Kidney (tissue), 14 donors: Measurements from ENCODE around the gene OSBPL10. TPM values are rescaled to one million over a fixed set of nuclear protein-coding genes. Genes with fewer than 3 reads are reported as not detected.

Experiments used
- DNase-seq, 5 donors: peaks; one replicate each; pipeline ENCODE4 v3.0.0-alpha.2; 2013 to 2020
- FAIRE-seq: peaks from 2 replicates; lab custom pipeline; 2012; peaks lifted over from hg19 to GRCh38; lab: Jason Lieb, UNC
- H3K27ac ChIP-seq, 2 donors: one replicate each; pipeline ENCODE4 v1.7.0; 2013; ENCODE audit warnings: low read depth in 2 of 2, low read length in 2 of 2, inconsistent platforms in 1 of 2
- H3K27me3 ChIP-seq: one replicate; pipeline ENCODE4 v1.7.1; 2013; ENCODE audit warnings: low read length, inconsistent platforms; ENCODE audit not compliant: control insufficient read depth, insufficient read depth
- H3K36me3 ChIP-seq, 3 donors: one replicate each; pipeline versions ENCODE4 v1.7.0 to v1.7.1; 2013; ENCODE audit warnings: low read length in 3 of 3, control low read depth in 1 of 3, inconsistent platforms in 1 of 3; ENCODE audit not compliant: insufficient read depth in 3 of 3, control insufficient read depth in 2 of 3
- H3K4me1 ChIP-seq, 3 donors: one replicate each; pipeline versions ENCODE4 v1.7.0 to v1.7.1; 2013; ENCODE audit warnings: low read length in 3 of 3, inconsistent platforms in 1 of 3, low read depth in 1 of 3; ENCODE audit not compliant: control insufficient read depth in 2 of 3, insufficient read depth in 2 of 3
- H3K4me3 ChIP-seq, 3 donors: one replicate each; pipeline versions ENCODE4 v1.7.0 to v1.8.1; 2013; ENCODE audit warnings: low read length in 3 of 3, control low read depth in 1 of 3, inconsistent platforms in 1 of 3
- H3K9ac ChIP-seq, 3 donors: one replicate each; pipeline versions ENCODE4 v1.7.0 to v1.7.1; 2013; ENCODE audit warnings: low read length in 3 of 3, control low read depth in 1 of 3, inconsistent platforms in 1 of 3
- H3K9me3 ChIP-seq, 3 donors: one replicate each; pipeline versions ENCODE4 v1.7.0 to v1.7.1; 2013; ENCODE audit warnings: low read length in 3 of 3, control low read depth in 1 of 3, inconsistent platforms in 1 of 3; ENCODE audit not compliant: control insufficient read depth in 2 of 3, insufficient read depth in 1 of 3
- intact Hi-C: fragments of 100-400 bp; cut with DNase I; formaldehyde crosslinking; loops from one replicate; pipeline ENCODE4 v1.11.1; 2022
- polyA plus RNA-seq: library from polyadenylated mRNA; stranded (reverse); fragments of 350-450 nt; fragmentation: Illumina TruSeq; extraction: RNeasy Lipid Tissue Mini Kit (QIAGEN cat#74804); gene quantifications from one replicate; pipeline ENCODE4 v1.2.3, GENCODE V29; 2014; ENCODE audit warnings: low read depth, low replicate concordance; ENCODE audit not compliant: insufficient read depth
- total RNA-seq: library from RNA; stranded (reverse); fragmentation: NEBNext Ultra II Directional; extraction: Animal tissue kit (Norgen Biotek cat#: 25700); gene quantifications from one replicate; pipeline ENCODE4 v1.2.1, GENCODE V29; 2021
- TF ChIP-seq, protein P1 (sequence below): IDR thresholded peaks from 3 replicates; pipeline ENCODE4 v1.5.1; 2012; ENCODE audit warnings: mild to moderate bottlenecking, moderate library complexity, borderline replicate concordance; ENCODE audit not compliant: insufficient read depth; ENCODE audit errors: extremely low read depth
- donor health status: control.
- donor health status: control.
- donor health status: control.
- donor health status: control.
- donor health status: control.
- donor health status: DM: yes; HTN: yes; CAD: no.
- donor health status: Normal renal cell carcinoma (clear cell type).

The OSBPL10 gene
- total and polyA plus RNA-seq, 2 donors from 2014 or later, result 11.8 to 89.3 TPM

DNA sequence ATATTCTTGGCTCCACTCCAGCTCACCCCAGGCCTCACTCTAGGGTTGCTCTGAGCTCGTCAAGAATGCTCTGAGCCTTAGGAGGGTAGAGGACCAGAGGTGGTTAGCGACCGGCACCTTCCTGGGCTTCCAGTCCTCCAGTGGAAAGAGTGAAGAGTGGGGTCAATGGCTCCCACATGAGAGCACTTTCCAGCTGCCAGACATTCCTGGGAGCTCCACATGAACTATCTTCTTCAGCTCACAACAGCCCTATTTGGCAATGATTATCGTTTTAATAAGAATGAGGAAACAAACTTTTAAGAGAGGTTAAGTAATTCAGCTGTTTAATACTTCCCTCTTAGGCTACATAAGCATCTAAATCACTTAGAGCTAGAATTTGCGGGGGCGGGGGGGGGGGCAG lies 309.1 kb downstream of the OSBPL10 start:
- peak overlapping the region in 1 of 2 donors; percentile 44 for H3K27ac ChIP-seq

DNA sequence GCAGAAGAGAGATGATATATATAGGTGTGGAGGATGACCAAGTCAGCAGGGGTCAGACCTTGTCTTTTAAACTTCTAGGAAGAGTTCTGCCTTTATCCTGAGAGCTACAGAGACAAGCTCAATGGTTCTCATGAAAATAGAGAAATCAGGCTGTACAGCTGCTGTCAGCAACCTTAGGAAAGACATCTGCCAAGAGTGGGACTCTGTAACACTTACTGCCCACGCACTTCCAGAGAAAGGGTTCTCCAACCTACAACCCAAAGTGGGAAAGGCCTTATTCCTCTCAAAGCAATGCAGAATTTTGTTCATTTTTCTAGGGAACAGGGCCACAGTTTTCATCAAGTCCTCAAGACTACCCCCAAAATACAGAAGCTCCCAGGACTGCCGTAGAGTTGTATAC lies 309.6 kb downstream of the OSBPL10 start:
- FAIRE-seq (no peak), DNase-seq (no peak)
- Histone ChIP-seq H3K4me3 (no peak overlapping the region), H3K27me3 (no peaks in the 10 kb centered on the region), H3K9ac (no peak overlapping the region), H3K27ac (peak overlapping the region in 1 of 2 donors; percentile 44), H3K4me1 (peaks cover 0 to 13% (median 5%) of the 10 kb centered on the region in 3 donors), H3K9me3 (no peaks in the 10 kb centered on the region), H3K36me3 (no peaks in the 10 kb centered on the region)
- intact Hi-C loops, result no loop called here
- TF ChIP-seq, protein P1, sequence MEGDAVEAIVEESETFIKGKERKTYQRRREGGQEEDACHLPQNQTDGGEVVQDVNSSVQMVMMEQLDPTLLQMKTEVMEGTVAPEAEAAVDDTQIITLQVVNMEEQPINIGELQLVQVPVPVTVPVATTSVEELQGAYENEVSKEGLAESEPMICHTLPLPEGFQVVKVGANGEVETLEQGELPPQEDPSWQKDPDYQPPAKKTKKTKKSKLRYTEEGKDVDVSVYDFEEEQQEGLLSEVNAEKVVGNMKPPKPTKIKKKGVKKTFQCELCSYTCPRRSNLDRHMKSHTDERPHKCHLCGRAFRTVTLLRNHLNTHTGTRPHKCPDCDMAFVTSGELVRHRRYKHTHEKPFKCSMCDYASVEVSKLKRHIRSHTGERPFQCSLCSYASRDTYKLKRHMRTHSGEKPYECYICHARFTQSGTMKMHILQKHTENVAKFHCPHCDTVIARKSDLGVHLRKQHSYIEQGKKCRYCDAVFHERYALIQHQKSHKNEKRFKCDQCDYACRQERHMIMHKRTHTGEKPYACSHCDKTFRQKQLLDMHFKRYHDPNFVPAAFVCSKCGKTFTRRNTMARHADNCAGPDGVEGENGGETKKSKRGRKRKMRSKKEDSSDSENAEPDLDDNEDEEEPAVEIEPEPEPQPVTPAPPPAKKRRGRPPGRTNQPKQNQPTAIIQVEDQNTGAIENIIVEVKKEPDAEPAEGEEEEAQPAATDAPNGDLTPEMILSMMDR, result no peak

More for the DNA sequence above, 309.1 kb downstream of the OSBPL10 start:
- H3K4me3 ChIP-seq, result no peak overlapping the region
- FAIRE-seq, result no peak
- TF ChIP-seq, protein P1, result no peak
- H3K36me3 ChIP-seq, result no peaks in the 10 kb centered on the region
- no peaks in the 10 kb centered on the region for H3K27me3 ChIP-seq
- intact Hi-C loops, result no loop called here
- DNase-seq, result peak in 1 of 5 donors; percentile 76
- H3K9me3 ChIP-seq, result no peaks in the 10 kb centered on the region
- H3K4me1 ChIP-seq, result peaks cover 0 to 13% (median 5%) of the 10 kb centered on the region in 3 donors
- H3K9ac ChIP-seq, result no peak overlapping the region

DNA sequence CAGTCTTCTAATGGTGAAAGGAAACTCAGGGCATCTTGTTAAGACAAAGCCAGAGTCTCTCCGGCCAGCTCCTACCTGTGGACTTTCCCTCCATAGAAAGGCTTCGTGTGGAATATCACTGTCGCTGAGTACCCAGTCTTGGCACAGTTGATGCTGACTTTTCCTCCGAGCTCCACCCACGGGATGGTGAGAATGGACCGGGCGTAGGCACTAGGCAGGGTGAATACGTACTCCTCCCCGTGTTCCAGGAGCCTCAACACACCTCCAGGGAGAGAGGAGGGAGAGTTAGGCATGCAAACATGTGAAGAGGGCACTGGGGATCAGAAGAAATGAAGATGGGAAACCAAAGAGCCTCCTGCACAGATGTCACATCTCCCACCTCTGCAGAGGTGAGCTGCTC lies 310.3 kb downstream of the OSBPL10 start:
- DNase-seq, result no peak
- H3K27ac ChIP-seq, result peak overlapping the region in 1 of 2 donors; percentile 16
- no peaks in the 10 kb centered on the region for H3K9me3 ChIP-seq
- intact Hi-C loops, result no loop called here
- no peak overlapping the region for H3K9ac ChIP-seq
- TF ChIP-seq, protein P1, result no peak
- no peak overlapping the region for H3K4me3 ChIP-seq
- H3K36me3 ChIP-seq, result no peaks in the 10 kb centered on the region
- H3K27me3 ChIP-seq, result no peaks in the 10 kb centered on the region
- H3K4me1 ChIP-seq, result peaks cover 0 to 13% (median 5%) of the 10 kb centered on the region in 3 donors
- FAIRE-seq, result no peak

DNA sequence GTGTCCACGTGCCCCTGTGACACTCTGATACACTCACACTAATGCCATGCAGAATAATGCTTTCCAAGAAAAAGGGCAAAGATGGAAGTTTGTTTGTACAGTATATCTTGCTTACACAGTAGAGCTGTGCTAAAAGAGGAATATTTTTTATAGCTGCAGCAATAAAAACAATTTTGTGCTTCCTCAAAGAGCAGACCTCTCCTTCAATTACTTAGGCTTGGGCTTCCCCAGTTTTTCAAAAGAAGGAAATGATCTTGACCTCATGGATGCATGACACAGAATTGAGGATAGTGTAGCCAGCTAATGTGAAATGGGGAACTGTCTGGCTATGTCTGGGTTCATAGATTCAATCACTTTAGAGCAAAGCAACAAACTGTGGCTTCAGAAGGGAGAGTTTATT lies 310.9 kb downstream of the OSBPL10 start:
- intact Hi-C loops, result no loop called here
- DNase-seq (peak in 1 of 5 donors; percentile 50), FAIRE-seq (no peak)
- TF ChIP-seq, protein P1, result no peak
- Histone ChIP-seq H3K9ac (no peak overlapping the region), H3K4me1 (peaks cover 0 to 15% (median 5%) of the 10 kb centered on the region in 3 donors), H3K4me3 (no peak overlapping the region), H3K9me3 (no peaks in the 10 kb centered on the region), H3K27ac (no peak overlapping the region), H3K27me3 (no peaks in the 10 kb centered on the region), H3K36me3 (no peaks in the 10 kb centered on the region)
